Measurements from ENCODE around the gene FYCO1.

Gene FYCO1

DNA sequence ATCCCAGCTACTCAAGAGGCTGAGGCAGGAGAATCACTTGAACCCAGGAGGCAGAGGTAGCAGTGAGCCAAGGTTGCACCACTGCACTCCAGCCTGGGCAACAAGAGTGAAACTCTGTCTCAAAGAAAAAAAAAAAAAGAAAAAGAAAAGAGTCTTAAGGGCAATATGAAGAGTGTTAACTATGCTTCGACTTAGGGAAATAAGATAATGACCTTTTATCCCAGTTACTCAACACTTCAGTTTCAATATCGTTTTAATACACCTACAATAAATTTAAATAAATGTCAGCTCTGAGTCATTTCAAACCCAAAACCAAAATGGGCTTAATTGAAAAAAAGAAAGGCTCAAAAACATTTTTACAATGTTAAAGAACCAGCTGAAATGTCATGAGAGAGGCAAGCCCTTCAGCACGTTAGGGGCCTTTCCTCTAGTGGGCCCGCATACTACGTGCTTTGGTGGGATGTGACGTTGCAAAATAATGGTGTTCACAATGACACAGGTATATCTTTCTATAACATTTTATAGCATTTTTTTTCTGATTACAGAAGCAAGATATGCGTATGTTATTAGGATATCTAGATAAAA, 15.3 kb downstream of the FYCO1 start:
- Histone ChIP-seq H3K9ac (ENCODE audit: low read length) (no peak overlapping the region), H3K9me3 (ENCODE audit: control insufficient read depth, low read length) (no peaks in the 10 kb centered on the region), H3K36me3 (ENCODE audit: control insufficient read depth, insufficient read depth, low read length, severe bottlenecking) (peaks cover 76% of the 10 kb centered on the region), H3K4me1 (ENCODE audit: control insufficient read depth, insufficient read depth, low read length) (peaks cover 14% of the 10 kb centered on the region), H3K27me3 (replicated peaks; ENCODE audit: control insufficient read depth, insufficient read depth, low read length) (no peaks in the 10 kb centered on the region), H3K4me3 (ENCODE audit: low read length) (no peak overlapping the region)
- no peak for DNase-seq (ENCODE audit: low read depth)

DNA sequence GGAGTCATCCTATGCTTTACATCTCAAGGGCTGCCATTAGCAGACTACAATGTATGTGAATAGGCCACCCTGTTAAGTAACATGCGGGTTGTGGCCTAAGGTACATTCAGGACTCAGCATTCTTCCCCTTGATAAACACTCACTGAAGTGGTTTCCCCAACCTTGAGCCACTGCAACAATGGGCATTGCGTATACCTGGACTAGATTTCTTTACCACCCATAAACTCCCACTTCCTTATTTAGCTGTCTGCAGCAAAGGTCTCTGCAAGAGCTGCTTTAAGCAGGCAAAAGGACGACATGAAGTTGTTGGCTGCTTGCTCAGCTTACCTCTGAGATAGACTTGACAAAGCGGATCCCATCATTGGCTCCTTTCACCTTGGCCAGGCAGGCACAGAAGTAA, 16.2 kb downstream of the FYCO1 start:
- DNase-seq (ENCODE audit: low read depth) = no peak
- Histone ChIP-seq H3K27me3 (replicated peaks; ENCODE audit: control insufficient read depth, insufficient read depth, low read length) (no peaks in the 10 kb centered on the region), H3K4me3 (ENCODE audit: low read length) (no peak overlapping the region), H3K36me3 (ENCODE audit: control insufficient read depth, insufficient read depth, low read length, severe bottlenecking) (peaks cover 84% of the 10 kb centered on the region), H3K9ac (ENCODE audit: low read length) (no peak overlapping the region), H3K9me3 (ENCODE audit: control insufficient read depth, low read length) (no peaks in the 10 kb centered on the region), H3K4me1 (ENCODE audit: control insufficient read depth, insufficient read depth, low read length) (peaks cover 12% of the 10 kb centered on the region)

DNA sequence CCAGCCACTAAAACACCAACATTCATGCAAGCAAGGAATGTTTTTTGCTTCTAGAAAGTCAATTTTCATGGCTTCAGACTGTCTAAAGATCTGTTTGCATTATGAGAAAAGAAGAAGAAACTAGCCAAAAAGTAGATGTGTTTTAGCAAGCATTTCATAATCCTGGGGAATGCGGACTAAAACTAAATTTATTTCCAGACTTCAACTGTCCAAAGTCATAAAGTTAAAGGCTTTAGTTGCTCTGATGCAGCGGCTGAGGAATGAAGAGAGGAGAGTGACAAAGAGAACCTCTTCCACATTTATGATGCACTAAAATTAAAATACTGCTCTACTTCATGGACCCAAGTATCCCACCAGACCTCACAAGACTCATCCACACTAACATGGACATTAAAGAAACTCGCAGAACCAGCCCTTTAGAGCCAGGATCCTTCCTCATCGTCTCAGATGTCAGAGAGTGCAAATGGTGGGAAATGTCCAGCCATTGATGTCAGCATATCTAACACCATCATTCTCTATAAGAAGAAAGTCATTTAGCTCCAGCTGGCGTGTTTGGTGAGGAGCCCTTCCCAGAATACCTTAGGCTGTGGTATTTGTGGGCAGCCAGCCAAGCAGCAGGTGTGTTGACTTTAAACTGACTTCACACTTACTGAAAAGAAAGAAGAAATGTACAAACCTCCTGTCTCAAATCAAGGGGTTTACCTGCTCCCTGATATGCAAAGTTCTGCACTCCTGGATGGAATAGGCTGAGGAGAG, 17.4 kb downstream of the FYCO1 start:
- no peak for DNase-seq (ENCODE audit: low read depth)

DNA sequence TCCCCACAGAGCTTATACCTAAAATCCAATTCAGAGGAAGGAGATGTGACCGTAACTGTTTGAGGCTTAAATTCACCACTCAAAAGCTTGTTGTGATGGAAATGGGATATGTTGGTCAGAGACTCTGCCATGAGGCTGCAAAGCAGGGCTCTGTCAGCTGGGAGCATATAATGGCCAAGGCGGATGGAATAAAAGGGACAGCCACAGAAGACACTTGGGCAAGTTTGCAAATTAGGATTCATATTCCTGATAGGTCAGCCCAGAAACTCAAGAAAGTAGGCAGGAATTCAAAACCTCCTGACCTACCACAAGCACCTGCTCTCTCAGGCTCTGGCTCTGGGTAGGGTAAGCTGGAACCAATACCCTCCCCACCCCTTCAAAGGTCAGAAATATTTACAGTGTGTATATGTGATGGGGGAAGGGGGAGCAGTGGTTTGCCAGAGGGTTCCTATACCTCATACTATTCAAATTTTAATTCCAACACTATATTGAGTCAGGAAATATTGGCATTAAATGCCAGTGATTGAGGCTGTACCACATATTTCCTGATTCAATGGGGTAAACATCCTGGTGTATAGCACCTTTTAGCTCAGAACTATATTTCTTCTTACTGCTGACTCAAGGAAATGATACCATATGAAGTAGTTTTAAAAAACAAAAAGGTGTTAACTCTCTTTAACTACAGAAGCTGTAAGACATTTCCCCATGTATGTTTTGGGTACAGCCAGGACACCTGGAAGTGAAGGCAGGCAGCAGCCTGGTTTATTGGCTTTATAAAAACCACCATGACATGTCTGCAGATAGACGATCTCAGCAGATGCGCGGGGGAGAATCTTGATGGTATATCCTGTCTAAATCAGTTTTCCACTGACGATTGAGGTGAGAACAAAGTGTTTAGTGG, 19.2 kb downstream of the FYCO1 start:
- Histone ChIP-seq H3K27me3 (replicated peaks; ENCODE audit: control insufficient read depth, insufficient read depth, low read length) (no peaks in the 10 kb centered on the region), H3K4me3 (ENCODE audit: low read length) (no peak overlapping the region), H3K9ac (ENCODE audit: low read length) (no peak overlapping the region), H3K36me3 (ENCODE audit: control insufficient read depth, insufficient read depth, low read length, severe bottlenecking) (peaks cover 59% of the 10 kb centered on the region), H3K4me1 (ENCODE audit: control insufficient read depth, insufficient read depth, low read length) (peaks cover 22% of the 10 kb centered on the region), H3K9me3 (ENCODE audit: control insufficient read depth, low read length) (no peaks in the 10 kb centered on the region)
- DNase-seq (ENCODE audit: low read depth) = no peak

More for the DNA sequence above, 17.4 kb downstream of the FYCO1 start:
- H3K9me3 ChIP-seq (ENCODE audit: control insufficient read depth, low read length) = no peaks in the 10 kb centered on the region
- peaks cover 74% of the 10 kb centered on the region for H3K36me3 ChIP-seq (ENCODE audit: control insufficient read depth, insufficient read depth, low read length, severe bottlenecking)
- H3K27me3 ChIP-seq (replicated peaks; ENCODE audit: control insufficient read depth, insufficient read depth, low read length) = no peaks in the 10 kb centered on the region
- H3K4me1 ChIP-seq (ENCODE audit: control insufficient read depth, insufficient read depth, low read length) = peaks cover 14% of the 10 kb centered on the region
- no peak overlapping the region for H3K9ac ChIP-seq (ENCODE audit: low read length)
- H3K4me3 ChIP-seq (ENCODE audit: low read length) = no peak overlapping the region

DNA sequence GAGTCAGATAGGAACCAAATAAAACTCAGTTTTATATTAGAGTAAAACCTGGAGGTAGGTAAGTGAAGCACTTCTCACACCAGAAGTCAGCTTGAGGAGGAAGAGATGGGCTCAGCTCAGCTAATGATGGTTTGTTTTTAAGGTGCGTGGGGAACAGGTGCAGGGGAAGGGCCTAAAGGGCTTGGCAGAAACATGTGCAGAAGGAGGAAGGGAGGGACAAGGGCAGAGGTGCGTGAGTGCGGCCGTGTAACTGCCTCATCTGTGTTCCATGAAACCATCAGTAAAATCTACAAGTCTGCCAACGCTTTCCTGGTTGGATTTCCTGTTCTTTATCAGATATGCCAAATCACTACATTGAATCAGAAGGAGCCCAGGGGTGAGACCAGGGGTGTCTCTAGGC, 19.9 kb downstream of the FYCO1 start:
- H3K4me3 ChIP-seq (ENCODE audit: low read length) = no peak overlapping the region
- H3K9ac ChIP-seq (ENCODE audit: low read length) = no peak overlapping the region
- H3K36me3 ChIP-seq (ENCODE audit: control insufficient read depth, insufficient read depth, low read length, severe bottlenecking) = peaks cover 53% of the 10 kb centered on the region
- no peak for DNase-seq (ENCODE audit: low read depth)
- peaks cover 16% of the 10 kb centered on the region for H3K4me1 ChIP-seq (ENCODE audit: control insufficient read depth, insufficient read depth, low read length)
- H3K27me3 ChIP-seq (replicated peaks; ENCODE audit: control insufficient read depth, insufficient read depth, low read length) = no peaks in the 10 kb centered on the region
- H3K9me3 ChIP-seq (ENCODE audit: control insufficient read depth, low read length) = no peaks in the 10 kb centered on the region

DNA sequence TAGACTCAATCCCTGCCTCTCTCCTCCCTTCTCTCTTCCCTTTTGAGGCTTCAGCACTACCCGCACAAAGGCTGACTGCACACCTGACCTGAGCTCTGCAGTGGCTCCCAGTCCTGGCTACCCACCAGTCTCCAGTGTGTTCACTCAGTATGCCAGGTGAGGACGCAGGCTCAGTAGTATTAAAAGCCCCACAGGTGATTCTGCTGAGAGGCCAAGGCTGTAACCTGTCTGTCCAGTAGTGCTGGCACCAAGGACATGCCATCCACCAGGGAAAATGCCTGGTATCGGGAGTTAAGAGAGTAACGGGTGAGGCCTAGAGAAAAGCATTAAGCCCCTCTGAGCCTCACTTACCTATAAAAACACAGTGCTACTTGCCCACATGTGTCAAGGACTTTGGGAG, 20.9 kb downstream of the FYCO1 start:
- Histone ChIP-seq H3K9ac (ENCODE audit: low read length) (no peak overlapping the region), H3K4me1 (ENCODE audit: control insufficient read depth, insufficient read depth, low read length) (peaks cover 13% of the 10 kb centered on the region), H3K9me3 (ENCODE audit: control insufficient read depth, low read length) (no peaks in the 10 kb centered on the region), H3K36me3 (ENCODE audit: control insufficient read depth, insufficient read depth, low read length, severe bottlenecking) (peaks cover 55% of the 10 kb centered on the region), H3K4me3 (ENCODE audit: low read length) (no peak overlapping the region), H3K27me3 (replicated peaks; ENCODE audit: control insufficient read depth, insufficient read depth, low read length) (no peaks in the 10 kb centered on the region)
- no peak for DNase-seq (ENCODE audit: low read depth)

DNA sequence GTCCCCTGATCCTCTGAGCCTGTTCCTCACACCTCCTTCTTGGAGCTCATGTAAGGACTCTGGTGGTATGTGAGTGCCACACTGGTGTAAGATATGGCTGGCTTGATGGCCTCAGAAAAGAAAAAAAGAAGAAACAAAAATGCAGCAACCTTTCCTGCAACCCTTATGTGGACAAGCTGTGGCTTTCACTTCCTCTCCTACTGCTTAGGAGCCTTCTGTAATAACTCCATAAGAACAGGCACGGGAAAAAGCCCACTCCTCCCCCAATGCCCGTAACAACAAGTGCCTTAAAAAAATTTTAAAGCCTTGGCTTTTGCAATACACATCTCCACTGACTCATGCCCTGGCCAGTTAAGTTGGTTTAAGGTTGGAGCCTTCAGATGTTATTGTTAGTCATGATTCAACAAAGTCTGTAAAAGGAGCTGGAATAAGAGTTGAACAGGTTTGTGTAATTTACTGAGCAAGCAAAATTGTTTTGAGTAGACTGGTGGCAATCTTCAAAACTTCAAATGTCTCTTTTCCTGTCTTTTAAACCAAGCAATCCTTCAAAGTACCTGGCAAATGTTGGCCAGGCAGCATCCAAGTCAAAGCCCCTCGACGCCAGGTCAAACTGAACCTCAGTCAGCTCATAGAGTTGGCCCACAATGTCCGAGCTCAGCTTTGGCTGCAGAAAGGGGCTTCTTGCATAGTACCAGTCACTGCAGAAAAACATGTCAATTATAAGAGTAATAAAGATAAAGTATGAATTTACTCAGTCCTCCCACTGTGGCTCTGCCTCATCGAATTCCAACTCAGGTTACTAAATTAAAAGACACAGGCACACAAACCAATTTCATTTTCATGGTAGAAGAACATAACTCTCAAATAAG, 22.9 kb downstream of the FYCO1 start:
- peaks cover 16% of the 10 kb centered on the region for H3K4me1 ChIP-seq (ENCODE audit: control insufficient read depth, insufficient read depth, low read length)
- no peak overlapping the region for H3K9ac ChIP-seq (ENCODE audit: low read length)
- H3K9me3 ChIP-seq (ENCODE audit: control insufficient read depth, low read length) = no peaks in the 10 kb centered on the region
- H3K36me3 ChIP-seq (ENCODE audit: control insufficient read depth, insufficient read depth, low read length, severe bottlenecking) = peaks cover 47% of the 10 kb centered on the region
- H3K27me3 ChIP-seq (replicated peaks; ENCODE audit: control insufficient read depth, insufficient read depth, low read length) = no peaks in the 10 kb centered on the region
- H3K4me3 ChIP-seq (ENCODE audit: low read length) = no peak overlapping the region
- peak; percentile 92 for DNase-seq (ENCODE audit: low read depth)

DNA sequence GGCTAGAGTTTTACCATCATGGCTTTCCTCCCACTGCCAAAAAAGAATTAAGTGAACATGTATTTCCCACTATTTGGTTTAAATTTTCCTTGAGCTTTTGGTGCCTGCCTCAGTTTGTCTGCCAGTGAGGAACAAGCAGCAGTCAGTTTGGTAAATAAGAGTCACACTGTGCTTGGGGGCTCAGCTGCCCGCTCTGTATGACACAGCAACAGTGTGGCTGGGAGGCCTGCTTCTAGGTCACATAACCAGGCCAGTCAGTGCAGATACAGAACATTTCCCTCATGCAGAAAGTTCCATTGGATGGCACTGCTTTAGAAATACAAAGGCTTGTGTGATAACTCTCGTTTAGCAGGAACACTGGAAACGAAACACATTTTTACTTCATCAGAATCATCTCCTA, 25.7 kb downstream of the FYCO1 start:
- no peak overlapping the region for H3K9ac ChIP-seq (ENCODE audit: low read length)
- H3K9me3 ChIP-seq (ENCODE audit: control insufficient read depth, low read length) = no peaks in the 10 kb centered on the region
- no peak overlapping the region for H3K4me3 ChIP-seq (ENCODE audit: low read length)
- no peaks in the 10 kb centered on the region for H3K27me3 ChIP-seq (replicated peaks; ENCODE audit: control insufficient read depth, insufficient read depth, low read length)
- no peak for DNase-seq (ENCODE audit: low read depth)
- H3K4me1 ChIP-seq (ENCODE audit: control insufficient read depth, insufficient read depth, low read length) = peaks cover 16% of the 10 kb centered on the region
- H3K36me3 ChIP-seq (ENCODE audit: control insufficient read depth, insufficient read depth, low read length, severe bottlenecking) = peaks cover 51% of the 10 kb centered on the region

DNA sequence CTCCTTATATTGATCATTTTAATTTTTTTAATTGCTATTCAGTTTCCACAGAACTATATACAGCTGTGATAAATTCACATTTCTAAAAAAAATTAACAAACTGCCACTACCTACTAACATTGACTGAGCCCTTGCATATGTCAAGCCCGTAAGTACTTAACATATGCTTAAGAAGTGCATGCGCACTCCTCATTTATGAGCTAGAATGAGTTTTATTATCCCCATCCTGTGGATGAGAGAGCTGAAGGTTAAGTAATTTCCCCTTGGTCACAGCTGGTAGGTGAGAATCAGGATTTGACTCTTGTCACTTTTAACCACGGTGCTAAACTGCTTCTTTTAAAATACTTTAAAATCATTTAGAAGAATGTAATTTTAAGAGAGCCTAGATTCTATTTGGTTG, 26.5 kb downstream of the FYCO1 start:
- Histone ChIP-seq H3K4me1 (ENCODE audit: control insufficient read depth, insufficient read depth, low read length) (peaks cover 16% of the 10 kb centered on the region), H3K4me3 (ENCODE audit: low read length) (no peak overlapping the region), H3K36me3 (ENCODE audit: control insufficient read depth, insufficient read depth, low read length, severe bottlenecking) (peaks cover 55% of the 10 kb centered on the region), H3K9ac (ENCODE audit: low read length) (no peak overlapping the region), H3K9me3 (ENCODE audit: control insufficient read depth, low read length) (no peaks in the 10 kb centered on the region), H3K27me3 (replicated peaks; ENCODE audit: control insufficient read depth, insufficient read depth, low read length) (no peaks in the 10 kb centered on the region)
- no peak for DNase-seq (ENCODE audit: low read depth)

DNA sequence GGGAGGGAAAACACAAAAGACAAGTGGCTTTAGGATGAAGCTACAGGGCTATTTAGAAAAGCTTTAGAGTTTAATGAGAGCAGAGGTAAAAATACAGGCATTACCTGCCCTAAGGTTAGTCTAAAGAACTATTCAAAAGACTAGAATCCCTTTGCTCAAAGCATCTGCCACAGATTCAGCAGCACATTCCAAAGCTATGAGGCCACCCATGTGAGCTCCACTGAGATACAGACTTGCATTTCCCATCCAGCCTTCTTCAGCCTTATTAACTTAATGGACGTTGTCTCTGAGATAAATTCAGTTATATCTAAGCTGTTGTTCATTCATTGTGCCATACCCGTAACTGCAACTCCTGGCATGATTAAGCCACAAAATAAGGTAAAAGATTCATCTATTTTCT, 26.9 kb downstream of the FYCO1 start:
- peaks cover 16% of the 10 kb centered on the region for H3K4me1 ChIP-seq (ENCODE audit: control insufficient read depth, insufficient read depth, low read length)
- H3K4me3 ChIP-seq (ENCODE audit: low read length) = no peak overlapping the region
- H3K36me3 ChIP-seq (ENCODE audit: control insufficient read depth, insufficient read depth, low read length, severe bottlenecking) = peaks cover 59% of the 10 kb centered on the region
- DNase-seq (ENCODE audit: low read depth) = peak; percentile 71
- no peak overlapping the region for H3K9ac ChIP-seq (ENCODE audit: low read length)
- no peaks in the 10 kb centered on the region for H3K9me3 ChIP-seq (ENCODE audit: control insufficient read depth, low read length)
- no peaks in the 10 kb centered on the region for H3K27me3 ChIP-seq (replicated peaks; ENCODE audit: control insufficient read depth, insufficient read depth, low read length)

Data from adipocyte (in vitro differentiated cells).